K562 (cell line): Measurements from ENCODE around the gene TOR3A. TPM values are rescaled to one million over a fixed set of nuclear protein-coding genes. Genes with fewer than 3 reads are reported as not detected.
A peak's percentile ranks its signal among the peaks of the same experiment; 100 is the strongest.

Source experiments
- AFF1 ChIP-seq, 2 experiments: fragments of 450-650 bp; IDR thresholded peaks; 2 replicates each; pipeline ENCODE4 v1.6.1; 2018; ENCODE audit warnings: mild to moderate bottlenecking in 2 of 2, low read depth in 1 of 2; ENCODE audit not compliant: partially characterized antibody in 2 of 2
- CBX5 ChIP-seq: IDR thresholded peaks from 2 replicates; pipeline ENCODE4 v1.6.1; 2014; ENCODE audit warnings: low read depth, borderline replicate concordance
- HCFC1 ChIP-seq: IDR thresholded peaks from 2 replicates; pipeline ENCODE4 v1.6.1; 2012; ENCODE audit warnings: low read depth, low read length, improper control_type of control experiment
- RAD51 ChIP-seq: fragments of 450-650 bp; IDR thresholded peaks from 2 replicates; pipeline ENCODE4 v1.7.1; 2016; ENCODE audit warnings: low read depth, mild to moderate bottlenecking, borderline replicate concordance
- RCOR1 ChIP-seq, 2 experiments: IDR thresholded peaks; 2 replicates each; pipeline ENCODE4 v1.6.1; 2012; ENCODE audit warnings: low read depth in 2 of 2, low read length in 2 of 2, borderline replicate concordance in 1 of 2, improper control_type of control experiment in 1 of 2
- SIRT6 ChIP-seq: IDR thresholded peaks from one replicate; pipeline ENCODE4 v1.6.1; 2012; ENCODE audit warnings: low read depth, mild to moderate bottlenecking, control low read depth, inconsistent platforms, low read length, moderate library complexity
- polyA plus RNA-seq, 8 experiments: library from polyadenylated mRNA; depleted of rRNA in 4 of 8; stranded (reverse) in 5 of 8; unstranded in 3 of 8; fragments of >200 nt; fragmentation: Nextera tagmentation in 2 of 8; fragmentation: Illumina TruSeq in 1 of 8; extraction: Ambion mirVana in 2 of 8; extraction: Trizol in 1 of 8; gene quantifications; 2 replicates each; pipeline versions ENCODE4 v1.2.1 to v1.2.3, GENCODE V29; 2011 to 2014; ENCODE audit warnings: inconsistent platforms in 1 of 8, missing spikeins in 1 of 8
- total RNA-seq, 7 experiments: library from RNA; depleted of rRNA in 6 of 7; stranded (reverse); fragments of >200 nt in 6 of 7; fragmentation: Illumina TruSeq in 2 of 7; extraction: Trizol in 2 of 7; gene quantifications; 2 replicates each; pipeline versions ENCODE4 v1.2.1 to v1.2.3, GENCODE V29; 2011 to 2021; ENCODE audit warnings: low replicate concordance in 1 of 7
- TF ChIP-seq, protein P1 (sequence below): fragments of 450-650 bp; IDR thresholded peaks from 2 replicates; pipeline ENCODE4 v1.6.1; 2017; ENCODE audit warnings: antibody characterized with exemption, mild to moderate bottlenecking
- TF ChIP-seq, protein P2 (sequence below): fragments of 450-650 bp; IDR thresholded peaks from 2 replicates; pipeline ENCODE4 v1.6.1; 2016; ENCODE audit warnings: low read depth, mild to moderate bottlenecking, moderate library complexity

TOR3A gene
- total and polyA plus RNA-seq, 9 of the 15 experiments (the other 6 are each of a cell fraction or from before 2014, with no cell fraction given): 7.9 to 94.5 (median 39.7) TPM

- no peak for TF ChIP-seq AFF1 (IDR thresholded peaks at IDR 0.05; ENCODE audit: low read depth in 1 of 2, partially characterized antibody in 2 of 2)
- TF ChIP-seq CBX5: no peak
- no peak for TF ChIP-seq SIRT6
- TF ChIP-seq, protein P1, sequence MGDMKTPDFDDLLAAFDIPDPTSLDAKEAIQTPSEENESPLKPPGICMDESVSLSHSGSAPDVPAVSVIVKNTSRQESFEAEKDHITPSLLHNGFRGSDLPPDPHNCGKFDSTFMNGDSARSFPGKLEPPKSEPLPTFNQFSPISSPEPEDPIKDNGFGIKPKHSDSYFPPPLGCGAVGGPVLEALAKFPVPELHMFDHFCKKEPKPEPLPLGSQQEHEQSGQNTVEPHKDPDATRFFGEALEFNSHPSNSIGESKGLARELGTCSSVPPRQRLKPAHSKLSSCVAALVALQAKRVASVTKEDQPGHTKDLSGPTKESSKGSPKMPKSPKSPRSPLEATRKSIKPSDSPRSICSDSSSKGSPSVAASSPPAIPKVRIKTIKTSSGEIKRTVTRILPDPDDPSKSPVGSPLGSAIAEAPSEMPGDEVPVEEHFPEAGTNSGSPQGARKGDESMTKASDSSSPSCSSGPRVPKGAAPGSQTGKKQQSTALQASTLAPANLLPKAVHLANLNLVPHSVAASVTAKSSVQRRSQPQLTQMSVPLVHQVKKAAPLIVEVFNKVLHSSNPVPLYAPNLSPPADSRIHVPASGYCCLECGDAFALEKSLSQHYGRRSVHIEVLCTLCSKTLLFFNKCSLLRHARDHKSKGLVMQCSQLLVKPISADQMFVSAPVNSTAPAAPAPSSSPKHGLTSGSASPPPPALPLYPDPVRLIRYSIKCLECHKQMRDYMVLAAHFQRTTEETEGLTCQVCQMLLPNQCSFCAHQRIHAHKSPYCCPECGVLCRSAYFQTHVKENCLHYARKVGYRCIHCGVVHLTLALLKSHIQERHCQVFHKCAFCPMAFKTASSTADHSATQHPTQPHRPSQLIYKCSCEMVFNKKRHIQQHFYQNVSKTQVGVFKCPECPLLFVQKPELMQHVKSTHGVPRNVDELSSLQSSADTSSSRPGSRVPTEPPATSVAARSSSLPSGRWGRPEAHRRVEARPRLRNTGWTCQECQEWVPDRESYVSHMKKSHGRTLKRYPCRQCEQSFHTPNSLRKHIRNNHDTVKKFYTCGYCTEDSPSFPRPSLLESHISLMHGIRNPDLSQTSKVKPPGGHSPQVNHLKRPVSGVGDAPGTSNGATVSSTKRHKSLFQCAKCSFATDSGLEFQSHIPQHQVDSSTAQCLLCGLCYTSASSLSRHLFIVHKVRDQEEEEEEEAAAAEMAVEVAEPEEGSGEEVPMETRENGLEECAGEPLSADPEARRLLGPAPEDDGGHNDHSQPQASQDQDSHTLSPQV: 0 out of 2 replicates have a peak, but pooled peaks have one; percentile 47
- TF ChIP-seq RCOR1 (IDR thresholded peaks at IDR 0.05; ENCODE audit: borderline replicate concordance in 1 of 2, low read depth in 2 of 2, low read length in 2 of 2): no peak
- TF ChIP-seq HCFC1: no peak
- peak; percentile 79 for TF ChIP-seq RAD51
- TF ChIP-seq, protein P2, sequence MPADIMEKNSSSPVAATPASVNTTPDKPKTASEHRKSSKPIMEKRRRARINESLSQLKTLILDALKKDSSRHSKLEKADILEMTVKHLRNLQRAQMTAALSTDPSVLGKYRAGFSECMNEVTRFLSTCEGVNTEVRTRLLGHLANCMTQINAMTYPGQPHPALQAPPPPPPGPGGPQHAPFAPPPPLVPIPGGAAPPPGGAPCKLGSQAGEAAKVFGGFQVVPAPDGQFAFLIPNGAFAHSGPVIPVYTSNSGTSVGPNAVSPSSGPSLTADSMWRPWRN: no peak
Measured at GRCh38 chr1:179082333-179082998, 596 bp downstream of the TOR3A start (continued).
